AG04449 (cell line): ENCODE measurements around the gene KCNQ1OT1.

Source experiments
- CTCF ChIA-PET: fragments of 350-600 bp; formaldehyde crosslinking; extraction: SDS; loops from one replicate; lab custom pipeline; 2021; ENCODE audit warnings: antibody characterized with exemption; lab: Yijun Ruan, JAX
- POLR2A ChIA-PET: fragments of 400-600, 350-600 bp; formaldehyde crosslinking; extraction: SDS; loops from one replicate; lab custom pipeline; 2020; ENCODE audit warnings: antibody characterized with exemption, inconsistent platforms; lab: Yijun Ruan, JAX
- DNase-seq: peaks from one replicate; pipeline ENCODE4 v3.0.0-alpha.2; 2010; ENCODE audit warnings: low read depth, low spot score
- H3K4me3 ChIP-seq: 2 replicates; pipeline ENCODE4 v1.5.1; 2011; ENCODE audit warnings: low read depth, mild to moderate bottlenecking, control low read depth, low read length
- CTCF ChIP-seq: IDR thresholded peaks from one replicate; pipeline ENCODE4 v1.5.1; 2011; ENCODE audit warnings: mild to moderate bottlenecking, moderate library complexity, low read length, control low read depth, inconsistent platforms; ENCODE audit not compliant: insufficient read depth; ENCODE audit errors: missing control alignments

KCNQ1OT1 gene

DNA sequence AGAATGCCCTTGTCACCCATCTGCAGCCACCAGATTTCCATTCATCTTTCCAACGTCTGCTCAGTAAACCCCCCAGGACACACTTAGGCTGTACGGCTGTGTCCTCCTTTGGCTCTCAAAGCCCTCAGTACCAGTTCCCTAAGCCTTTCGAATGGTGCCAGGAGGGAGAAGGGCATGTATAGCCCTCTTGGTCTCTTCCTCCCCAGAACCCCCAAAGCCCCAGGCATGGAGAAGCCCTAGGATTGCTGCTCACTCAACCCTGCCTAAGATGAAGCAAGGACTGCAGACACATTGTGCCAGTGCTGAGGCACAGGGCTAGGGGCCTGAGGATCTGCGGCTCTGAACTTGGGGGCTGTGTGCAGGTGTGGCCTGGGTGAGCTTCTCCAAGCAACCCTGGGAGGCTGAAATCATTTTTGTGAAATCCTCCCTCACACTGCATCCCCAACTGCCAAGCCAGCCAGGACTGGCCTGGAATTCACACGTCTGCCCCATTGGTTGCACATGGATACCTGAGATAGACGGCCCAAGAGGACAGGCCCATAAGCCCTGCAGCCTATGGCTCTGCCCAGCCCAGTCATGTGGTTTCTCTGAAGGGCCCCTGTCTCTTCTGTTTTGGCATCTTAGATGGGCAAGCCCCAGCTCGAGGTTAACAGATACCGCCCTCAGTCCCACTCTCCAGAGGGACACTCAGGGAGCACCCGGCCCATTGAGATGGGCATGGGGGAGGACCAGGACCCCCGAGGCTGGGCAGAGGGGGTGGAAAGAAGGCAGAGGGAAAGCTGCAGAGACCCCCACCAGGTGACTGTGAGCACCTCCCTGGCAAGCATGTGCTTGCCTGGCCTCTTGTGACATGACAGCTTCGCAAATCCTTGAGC lies 34.0 kb downstream of the KCNQ1OT1 start:
- no peak overlapping the region for H3K4me3 ChIP-seq
- DNase-seq = no peak
- ChIA-PET CTCF (no interaction called here), POLR2A (no interaction called here)
- no peak for TF ChIP-seq CTCF

GRCh38 chr11:2664791-2665525 lies 34.8 kb downstream of the KCNQ1OT1 start:
- ChIA-PET POLR2A (no interaction called here), CTCF (no interaction called here)
- TF ChIP-seq CTCF = no peak
- no peak overlapping the region for H3K4me3 ChIP-seq
- no peak for DNase-seq

DNA sequence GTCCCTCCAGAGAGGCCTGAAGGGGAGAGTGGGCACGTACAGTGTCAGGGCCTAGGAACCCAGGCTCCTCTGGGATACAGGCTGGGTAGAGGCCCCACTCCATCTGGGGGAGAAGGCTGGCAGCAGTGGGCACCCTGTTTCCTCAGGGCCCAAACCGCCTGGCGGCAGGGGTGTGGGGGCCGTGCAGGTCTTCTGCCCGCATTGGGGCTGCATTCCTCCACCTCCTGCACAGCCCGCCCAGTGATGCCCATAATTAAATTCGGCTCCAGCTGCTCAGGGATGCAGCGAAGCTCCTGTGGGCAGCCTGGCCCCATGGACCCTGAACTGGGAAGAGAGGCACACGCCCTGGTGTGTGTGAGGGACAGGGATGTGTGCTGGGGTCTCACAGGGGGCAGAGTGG lies 35.4 kb downstream of the KCNQ1OT1 start:
- H3K4me3 ChIP-seq = no peak overlapping the region
- POLR2A ChIA-PET = no interaction called here
- no peak for TF ChIP-seq CTCF
- CTCF ChIA-PET = no interaction called here
- DNase-seq = no peak

DNA sequence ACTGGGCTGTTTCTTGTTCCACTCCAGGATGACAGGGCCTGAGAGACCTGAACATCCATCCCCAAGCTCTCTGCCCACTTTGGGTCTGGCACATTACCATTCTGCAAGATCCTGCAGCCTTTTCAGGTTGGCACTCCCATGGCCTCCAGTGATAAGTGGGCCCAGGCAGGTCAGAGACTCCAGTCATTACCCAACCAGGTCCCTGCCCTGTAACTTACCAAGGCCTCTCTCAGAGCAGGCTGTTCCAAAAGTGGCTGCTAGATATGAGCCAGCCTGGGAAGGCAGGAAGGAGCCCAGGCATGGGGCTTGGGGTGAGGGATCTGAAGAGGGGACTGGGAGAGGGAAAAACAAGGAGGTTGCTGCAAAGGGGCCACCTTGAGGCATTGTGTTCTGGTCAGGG lies 35.9 kb downstream of the KCNQ1OT1 start:
- no peak overlapping the region for H3K4me3 ChIP-seq
- DNase-seq = no peak
- TF ChIP-seq CTCF = no peak
- ChIA-PET CTCF (no interaction called here), POLR2A (no interaction called here)

DNA sequence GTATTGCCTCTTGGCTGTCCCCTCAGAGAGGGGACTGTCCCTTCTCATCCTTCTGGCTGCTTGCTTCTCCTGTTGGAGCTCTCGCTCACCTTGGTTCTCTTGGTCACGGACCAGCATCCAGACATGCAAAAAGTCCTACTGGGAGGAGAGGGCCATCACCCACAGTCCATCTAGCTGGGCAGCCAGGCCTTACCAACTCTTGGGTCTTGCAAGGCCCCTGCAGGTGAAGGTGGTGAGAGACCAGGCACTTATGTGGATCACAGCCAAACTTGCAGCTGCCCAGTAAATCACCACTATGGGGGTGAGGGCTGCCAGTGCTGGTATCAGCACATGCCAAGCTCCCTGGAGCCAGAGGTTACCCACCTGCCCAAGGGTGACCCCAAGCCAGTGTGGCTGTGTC lies 36.3 kb downstream of the KCNQ1OT1 start:
- no peak for TF ChIP-seq CTCF
- ChIA-PET POLR2A (no interaction called here), CTCF (no interaction called here)
- no peak for DNase-seq
- H3K4me3 ChIP-seq = no peak overlapping the region
